ENCODE data around the gene CDK5RAP2.
A peak's percentile ranks its signal among the peaks of the same experiment; 100 is the strongest.
"Not testable (repeated sequence)": the region's sequence is repeated elsewhere in the genome, so short reads cannot be mapped to it uniquely, and the experiment has no call there.

The CDK5RAP2 gene

GRCh38 chr9:120521101-120521500 is 58.9 kb downstream of the CDK5RAP2 start:
- TF ChIP-seq CTCF (IDR thresholded peaks at IDR 0.05; ENCODE audit: low read length, missing control alignments): no peak
- no peak for DNase-seq (ENCODE audit: low read depth)

GRCh38 chr9:120515996-120516395 is 64.0 kb downstream of the CDK5RAP2 start:
- H3K4me3 ChIP-seq (replicated peaks; ENCODE audit: low read depth, low read length); DNase-seq (ENCODE audit: low read depth): not testable (repeated sequence)

More at GRCh38 chr9:120521101-120521500, 58.9 kb downstream of the CDK5RAP2 start:
- H3K4me3 ChIP-seq (replicated peaks; ENCODE audit: low read depth, low read length): no peak overlapping the region

GRCh38 chr9:120515481-120515880 is 64.5 kb downstream of the CDK5RAP2 start:
- not testable (repeated sequence) for H3K4me3 ChIP-seq (replicated peaks; ENCODE audit: low read depth, low read length); DNase-seq (ENCODE audit: low read depth)

DNA sequence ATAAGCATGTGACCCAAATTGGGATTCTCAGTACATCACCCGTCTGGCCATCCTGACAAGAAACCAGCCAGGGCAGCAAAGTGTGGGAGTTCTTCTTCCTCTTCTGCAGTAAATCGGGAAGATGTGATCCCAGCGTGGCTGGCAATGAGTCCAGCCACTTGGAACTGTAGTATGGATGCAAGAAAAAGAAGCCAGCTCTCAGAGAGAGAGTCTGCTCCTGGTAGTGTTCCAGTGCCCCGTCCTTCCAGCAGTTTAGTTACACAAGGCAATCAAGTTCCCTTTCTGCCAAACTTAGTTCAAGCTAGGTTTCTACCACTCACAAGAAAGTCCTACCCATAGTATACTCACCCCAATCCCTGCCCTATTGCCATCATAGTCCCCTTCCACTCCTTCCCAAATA is 65.6 kb downstream of the CDK5RAP2 start:
- TF ChIP-seq CTCF (IDR thresholded peaks at IDR 0.05; ENCODE audit: low read length, missing control alignments): no peak
- DNase-seq (ENCODE audit: low read depth): no peak
- no peak overlapping the region for H3K4me3 ChIP-seq (replicated peaks; ENCODE audit: low read depth, low read length)

DNA sequence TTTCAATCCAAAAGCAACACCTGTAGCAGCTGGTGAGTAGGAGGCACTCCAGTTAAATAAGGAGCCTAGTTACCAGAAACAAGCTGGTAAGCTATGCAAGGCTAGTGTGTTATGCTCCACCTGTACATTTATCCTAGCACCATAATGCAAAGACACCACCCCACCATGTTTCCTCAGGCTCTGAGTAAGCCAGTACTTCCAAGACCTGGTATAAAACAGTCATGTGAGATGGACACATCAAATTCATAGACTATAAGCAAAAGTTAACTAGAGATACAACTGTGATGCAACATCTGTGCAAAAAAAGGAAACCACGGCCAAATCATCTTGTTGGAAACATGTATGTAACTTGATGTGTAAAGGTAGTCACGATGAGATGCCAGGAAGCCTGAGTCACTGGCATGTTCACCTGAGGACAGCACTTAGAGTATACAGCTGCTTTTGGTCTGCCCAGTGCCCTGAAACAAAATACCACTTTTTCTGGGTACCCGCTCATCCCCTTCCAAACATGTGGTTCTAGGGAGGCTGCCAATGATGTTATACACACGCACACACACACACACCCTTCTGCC is 66.1 kb downstream of the CDK5RAP2 start:
- no peak for DNase-seq (ENCODE audit: low read depth)
- no peak for TF ChIP-seq CTCF (IDR thresholded peaks at IDR 0.05; ENCODE audit: low read length, missing control alignments)
- no peak overlapping the region for H3K4me3 ChIP-seq (replicated peaks; ENCODE audit: low read depth, low read length)

DNA sequence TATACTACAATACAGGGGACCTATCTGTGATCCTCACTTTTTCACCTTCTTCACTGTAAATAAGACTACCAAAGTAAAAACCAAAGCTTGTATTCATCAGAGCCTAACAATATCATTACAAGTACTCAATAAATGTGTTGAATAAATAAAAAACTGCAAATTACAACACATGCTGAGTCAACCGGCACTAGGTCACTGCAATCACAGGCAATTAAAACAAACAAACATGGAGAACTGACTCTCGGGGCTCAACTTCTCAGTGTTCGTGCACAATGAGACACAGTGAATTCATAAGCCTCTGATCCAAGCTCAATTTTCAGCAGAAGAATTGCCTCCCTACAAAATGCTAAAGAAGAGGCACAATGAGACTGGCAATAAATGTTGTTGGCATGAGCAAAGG is 69.2 kb downstream of the CDK5RAP2 start:
- no peak for DNase-seq (ENCODE audit: low read depth)
- no peak for TF ChIP-seq CTCF (IDR thresholded peaks at IDR 0.05; ENCODE audit: low read length, missing control alignments)
- H3K4me3 ChIP-seq (replicated peaks; ENCODE audit: low read depth, low read length): no peak overlapping the region

- no peak for TF ChIP-seq CTCF (IDR thresholded peaks at IDR 0.05; ENCODE audit: low read length, missing control alignments)
- no peak for DNase-seq (ENCODE audit: low read depth)
- H3K4me3 ChIP-seq (replicated peaks; ENCODE audit: low read depth, low read length): no peak overlapping the region
These were observed 71.9 kb downstream of the CDK5RAP2 start for GRCh38 chr9:120507936-120508510.

DNA sequence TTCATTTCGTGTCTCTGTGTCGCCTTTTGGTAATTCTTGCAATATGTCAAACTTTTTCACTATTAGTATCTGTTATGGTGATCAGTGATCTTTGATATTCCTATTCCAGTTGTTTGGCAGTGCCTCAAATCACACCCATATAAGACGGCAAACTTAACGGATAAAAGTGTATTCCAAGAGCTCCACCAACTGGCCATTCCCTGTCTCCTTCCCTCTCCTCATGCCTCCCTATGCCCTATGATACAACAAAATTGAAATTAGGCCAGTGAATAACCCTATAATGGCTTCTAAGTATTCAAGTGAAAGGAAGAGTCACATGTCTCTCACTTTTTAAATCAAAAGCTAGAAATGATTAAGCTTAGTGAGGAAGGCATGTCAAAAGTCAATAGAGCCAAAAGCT is 74.8 kb downstream of the CDK5RAP2 start:
- no peak for TF ChIP-seq CTCF (IDR thresholded peaks at IDR 0.05; ENCODE audit: low read length, missing control alignments)
- DNase-seq (ENCODE audit: low read depth): peak; percentile 21
- H3K4me3 ChIP-seq (replicated peaks; ENCODE audit: low read depth, low read length): no peak overlapping the region
